ENCODE results near the gene CDK5RAP2. TPM values are rescaled to one million over a fixed set of nuclear protein-coding genes. Genes with fewer than 3 reads are reported as not detected.
A peak's percentile ranks its signal among the peaks of the same experiment; 100 is the strongest.

Gene CDK5RAP2
- total RNA-seq, 1 donor from 2014 or later, result 80.6 TPM

GRCh38 chr9:120396418-120396817 is 183.5 kb downstream of the CDK5RAP2 start:
- intact Hi-C loops (cut with DNase I), result no loop called here
- no peak for DNase-seq (ENCODE audit: low spot score)
- ATAC-seq, result no peak

DNA sequence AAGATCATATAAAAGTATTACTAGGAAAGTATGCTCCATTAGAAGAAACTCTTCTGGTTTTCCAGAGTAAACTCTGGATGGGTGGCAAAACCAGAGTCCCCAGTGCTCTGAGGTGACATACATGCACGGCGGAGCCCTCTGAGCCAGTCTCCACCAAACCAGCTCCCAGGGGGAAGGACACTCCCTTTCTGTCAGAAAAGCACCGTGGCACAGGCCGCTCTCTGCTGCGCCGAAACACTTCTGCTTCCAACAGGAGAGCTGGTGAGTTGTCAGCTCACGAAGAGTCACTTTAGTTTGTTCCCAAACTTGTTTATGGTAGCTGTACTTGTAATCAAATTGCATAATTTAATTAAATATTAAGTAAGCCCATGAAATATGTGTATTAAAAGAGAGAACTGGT is 184.6 kb downstream of the CDK5RAP2 start:
- ATAC-seq, result no peak
- no peak for DNase-seq (ENCODE audit: low spot score)
- intact Hi-C loops (cut with DNase I), result no loop called here

- intact Hi-C loops (cut with DNase I), result no loop called here
- DNase-seq (ENCODE audit: low spot score) (no peak), ATAC-seq (peak; percentile 38)
Observed at GRCh38 chr9:120394058-120394669, 185.8 kb downstream of the CDK5RAP2 start.

- intact Hi-C loops (cut with DNase I), result no loop called here
- DNase-seq (ENCODE audit: low spot score), result no peak
- ATAC-seq, result peak; percentile 38
Observed at GRCh38 chr9:120393386-120394057, 186.4 kb downstream of the CDK5RAP2 start.

- intact Hi-C loops (cut with DNase I), result no loop called here
- DNase-seq (ENCODE audit: low spot score) (no peak), ATAC-seq (no peak)
Observed at GRCh38 chr9:120392711-120393110, 187.3 kb downstream of the CDK5RAP2 start.

GRCh38 chr9:120392245-120392644 is 187.7 kb downstream of the CDK5RAP2 start:
- intact Hi-C loops (cut with DNase I), result no loop called here
- no peak for DNase-seq (ENCODE audit: low spot score)
- ATAC-seq, result no peak

- no peak for ATAC-seq
- DNase-seq (ENCODE audit: low spot score), result no peak
- intact Hi-C loops (cut with DNase I), result no loop called here
Observed at GRCh38 chr9:120391691-120392090, 188.3 kb downstream of the CDK5RAP2 start.

- intact Hi-C loops (cut with DNase I), result no loop called here
- no peak for ATAC-seq
- no peak for DNase-seq (ENCODE audit: low spot score)
Observed at GRCh38 chr9:120390637-120391190, 189.3 kb downstream of the CDK5RAP2 start.

DNA sequence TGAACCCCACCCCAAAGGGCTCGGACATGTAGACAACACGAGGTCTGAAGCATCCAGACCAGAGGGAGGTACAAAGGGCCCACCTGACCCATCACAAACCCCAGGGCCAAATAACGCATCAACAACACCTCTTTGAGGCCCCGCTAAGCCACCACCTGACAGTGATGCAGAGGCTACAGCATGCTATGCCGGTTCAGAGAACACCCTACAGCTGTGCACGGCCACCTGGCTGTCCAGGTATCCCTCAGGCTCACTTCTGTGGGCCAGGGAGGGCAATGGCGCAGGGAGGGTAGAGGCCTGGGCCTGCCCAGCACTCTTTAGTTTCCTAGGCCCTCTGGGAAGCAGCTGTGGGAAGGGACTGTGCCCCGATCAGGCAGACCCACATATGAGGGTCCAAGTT is 190.1 kb downstream of the CDK5RAP2 start:
- ATAC-seq, result no peak
- intact Hi-C loops (cut with DNase I), result no loop called here
- no peak for DNase-seq (ENCODE audit: low spot score)

GRCh38 chr9:120389300-120389699 is 190.7 kb downstream of the CDK5RAP2 start:
- DNase-seq (ENCODE audit: low spot score) (no peak), ATAC-seq (no peak)
- intact Hi-C loops (cut with DNase I), result no loop called here

DNA sequence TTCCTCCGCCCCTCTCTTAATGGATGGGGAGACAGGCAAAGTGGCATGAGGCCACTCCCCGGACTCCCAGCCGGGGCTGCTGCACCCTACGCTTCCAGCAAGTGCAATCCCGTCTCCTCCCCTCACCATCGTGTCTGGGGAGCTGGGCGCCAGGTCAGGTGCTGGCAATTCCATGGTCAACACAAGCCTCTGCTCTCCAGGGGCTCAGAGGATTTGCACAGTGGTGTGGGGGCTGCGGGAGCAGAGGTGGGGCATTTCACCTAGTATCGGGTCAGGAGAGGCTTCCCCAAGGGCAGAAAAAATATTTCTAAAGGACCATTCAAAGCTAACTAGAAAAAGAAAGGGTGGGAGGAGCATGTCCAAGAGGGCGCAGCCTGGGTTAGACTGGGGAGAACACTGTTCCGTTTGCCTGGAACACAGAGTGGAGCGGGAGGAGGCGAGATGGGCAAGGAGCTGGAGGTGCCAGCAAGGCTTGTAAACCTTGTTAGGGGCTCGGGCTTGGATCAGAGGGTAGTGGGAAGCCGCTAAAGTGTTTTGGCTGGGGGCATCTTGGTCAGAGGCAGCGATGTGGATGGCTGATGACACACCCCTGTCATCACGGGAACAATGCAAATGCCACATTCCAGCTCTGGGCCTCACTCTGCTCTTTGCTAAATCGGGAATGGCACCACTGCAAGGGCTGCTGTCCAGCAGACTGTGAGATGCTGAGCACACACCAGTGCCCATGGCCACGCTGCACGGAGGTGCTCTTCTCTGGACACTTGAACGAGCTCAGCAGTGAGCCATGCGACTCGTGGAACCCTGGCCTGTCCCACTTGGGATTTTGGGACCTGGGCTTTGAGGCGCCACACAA is 191.7 kb downstream of the CDK5RAP2 start:
- intact Hi-C loops (cut with DNase I), result no loop called here
- DNase-seq (ENCODE audit: low spot score) (no peak), ATAC-seq (no peak)

- ATAC-seq, result peak; percentile 46
- DNase-seq (ENCODE audit: low spot score), result no peak
- intact Hi-C loops (cut with DNase I), result no loop called here
Observed at GRCh38 chr9:120387257-120388002, 192.5 kb downstream of the CDK5RAP2 start.

DNA sequence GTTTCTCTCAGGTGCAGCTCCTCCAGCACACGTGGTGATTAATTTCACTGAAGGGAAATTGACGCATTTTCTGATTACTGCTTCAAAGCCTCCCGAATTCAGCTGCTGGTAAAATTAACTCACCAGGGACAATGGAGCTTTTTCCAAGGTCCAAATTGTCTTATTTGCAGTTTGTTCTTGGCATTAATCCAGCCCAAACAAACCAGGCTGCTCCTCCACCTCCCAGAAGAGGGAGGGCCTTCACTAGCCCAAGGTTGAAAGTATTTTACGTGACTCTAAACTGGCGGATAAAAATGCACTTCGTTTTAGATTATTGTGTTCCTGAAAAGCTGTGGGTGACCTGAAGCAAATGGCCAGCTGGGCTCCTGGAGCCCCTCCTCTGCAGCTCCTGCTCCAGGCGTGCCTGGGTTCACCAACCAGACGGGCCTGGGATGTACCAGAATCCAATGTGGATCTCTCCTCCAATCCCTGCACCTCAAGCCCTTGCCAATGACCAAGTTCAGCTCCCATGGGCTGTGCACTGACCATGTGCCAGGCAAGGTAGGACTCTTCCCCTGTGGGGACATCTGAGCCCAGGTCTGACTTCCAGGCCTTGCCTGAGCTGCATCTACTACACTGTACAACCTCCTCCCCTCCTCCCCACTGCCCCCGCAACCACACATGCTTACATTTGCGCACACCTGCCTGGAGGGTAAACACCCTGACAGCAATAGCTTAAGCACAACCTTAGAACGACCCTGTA is 193.4 kb downstream of the CDK5RAP2 start:
- DNase-seq (ENCODE audit: low spot score), result no peak
- intact Hi-C loops (cut with DNase I), result no loop called here
- ATAC-seq, result peak; percentile 56

- ATAC-seq (no peak), DNase-seq (ENCODE audit: low spot score) (no peak)
- intact Hi-C loops (cut with DNase I), result no loop called here
Observed at GRCh38 chr9:120385606-120386389, 194.2 kb downstream of the CDK5RAP2 start.

GRCh38 chr9:120384925-120385272 is 195.1 kb downstream of the CDK5RAP2 start:
- intact Hi-C loops (cut with DNase I), result no loop called here
- DNase-seq (ENCODE audit: low spot score) (no peak), ATAC-seq (no peak)

DNA sequence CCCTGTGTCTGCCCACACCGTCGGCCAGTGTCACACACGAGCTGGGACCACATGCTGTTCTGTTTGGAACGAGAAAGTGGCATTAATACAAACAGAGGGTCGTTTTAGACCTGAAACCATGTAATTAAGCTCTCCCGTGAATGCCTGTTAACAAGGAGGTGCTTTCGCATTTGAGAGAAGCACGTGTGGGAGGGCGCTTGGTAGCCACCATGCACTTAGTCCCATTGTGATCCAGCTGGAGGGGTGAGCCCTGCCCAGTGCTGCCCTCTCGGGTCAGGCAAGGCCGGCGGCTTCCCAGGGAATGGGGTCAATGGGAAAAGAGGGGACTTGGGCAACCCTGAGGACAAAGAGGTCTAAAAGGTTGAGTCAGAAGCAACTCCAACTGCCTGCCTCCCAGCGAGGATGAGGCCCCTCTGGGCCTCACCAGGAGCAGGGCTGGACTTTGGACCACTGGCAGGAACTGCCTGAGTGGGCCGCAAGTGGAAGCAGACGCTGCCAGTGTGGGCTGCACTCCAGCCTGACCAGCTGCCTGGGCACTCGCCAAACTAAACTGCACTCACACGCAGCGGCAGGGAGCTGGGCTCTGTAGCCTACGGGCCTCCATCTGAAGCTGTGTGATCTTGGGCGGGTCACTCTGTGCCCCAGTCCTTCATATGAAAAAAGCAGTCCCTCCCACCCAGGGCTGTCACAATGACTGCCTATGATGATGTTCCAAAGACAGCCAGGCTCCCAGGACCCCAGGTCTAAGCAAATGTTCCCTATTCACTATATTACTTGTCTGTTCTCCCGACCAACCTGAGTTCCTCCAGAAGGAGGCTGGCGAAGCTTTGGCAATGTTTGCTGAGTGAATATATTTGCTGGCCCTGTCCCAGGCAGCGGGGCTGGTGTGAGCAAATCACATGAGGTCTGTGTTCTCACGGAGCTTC is 195.7 kb downstream of the CDK5RAP2 start:
- ATAC-seq (no peak), DNase-seq (ENCODE audit: low spot score) (no peak)
- intact Hi-C loops (cut with DNase I), result no loop called here

- intact Hi-C loops (cut with DNase I), result no loop called here
- ATAC-seq (no peak), DNase-seq (ENCODE audit: low spot score) (no peak)
Observed at GRCh38 chr9:120383611-120383998, 196.4 kb downstream of the CDK5RAP2 start.
